Measurements from ENCODE around the gene TUBB6. TPM values are rescaled to one million over a fixed set of nuclear protein-coding genes. Genes with fewer than 3 reads are reported as not detected.

Gene TUBB6
- total and polyA plus RNA-seq, 2 donors (not counting 3 experiments of a cell fraction or from before 2014, with no cell fraction given): 440 to 747 TPM

DNA sequence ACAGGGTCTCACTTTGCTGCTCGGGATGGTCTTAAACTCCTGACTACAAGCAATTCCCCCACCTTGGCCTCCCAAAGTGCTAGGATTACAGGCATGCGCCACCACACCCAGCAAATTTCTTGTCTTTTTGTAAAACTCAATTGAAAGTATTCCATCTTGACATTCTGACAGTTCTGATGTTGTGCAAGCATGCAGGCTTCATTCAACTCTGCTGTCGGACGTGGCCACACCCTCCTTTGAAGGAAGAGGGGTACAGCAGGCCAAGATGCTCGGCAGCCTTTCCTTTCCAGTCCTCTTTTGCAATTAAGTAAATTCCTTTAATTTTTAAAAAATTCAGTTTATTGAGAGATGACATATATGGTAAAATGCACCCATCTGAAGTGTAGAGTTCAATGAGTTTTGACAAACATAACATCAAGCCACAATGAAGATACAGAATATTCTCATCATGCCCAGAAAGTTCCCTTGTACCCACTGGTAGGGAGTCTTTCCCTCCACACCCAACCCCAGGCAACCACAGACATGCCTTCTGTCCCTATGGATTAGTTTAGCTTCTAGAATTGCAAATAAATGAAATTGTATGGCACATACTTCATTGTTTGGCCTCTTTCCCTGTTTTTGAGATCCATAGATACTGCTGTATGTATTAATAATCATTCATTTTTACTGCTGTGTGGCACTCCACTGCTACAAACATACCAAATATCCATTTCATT is 33.1 kb downstream of the TUBB6 start:
- no TSS peak for BruUV-seq (replicated peaks)
- POLR2A ChIA-PET: no interaction called here

More for the DNA sequence above, 33.1 kb downstream of the TUBB6 start:
- H3K9me1 ChIP-seq (replicated peaks; ENCODE audit: control insufficient read depth, extremely low read depth, insufficient read depth, low read length): no peaks in the 10 kb centered on the region
- dilution Hi-C loops (cut with MboI; ENCODE audit: extremely low pct_ligation_motif_present, low sequenced_read_pairs): no loop called here
- H3K4me2 ChIP-seq (ENCODE audit: insufficient read depth, low read length): no peak overlapping the region
- peaks cover 4 to 15% of the 10 kb centered on the region in 2 experiments for H3K36me3 ChIP-seq (ENCODE audit: control insufficient read depth in 2 of 2, extremely low read depth in 1 of 2, insufficient read depth in 2 of 2, low read length in 2 of 2)
- H3K79me2 ChIP-seq (ENCODE audit: control insufficient read depth, insufficient read depth, low read length): no peaks in the 10 kb centered on the region
- no peak overlapping the region for H2AFZ ChIP-seq (ENCODE audit: low read depth, low read length)
- CTCF ChIA-PET: interaction anchor here (4.9 kb wide), 1 partner anchor 13 kb away, joined by 27 read pairs; no protein-coding TSS in a partner anchor
- H3K4me1 ChIP-seq (ENCODE audit: control insufficient read depth, extremely low read depth, insufficient read depth, low read length): peaks cover 6% of the 10 kb centered on the region
- H3K27me3 ChIP-seq (ENCODE audit: control insufficient read depth in 2 of 2, insufficient read depth in 2 of 2, low read length in 2 of 2): no peaks in the 10 kb centered on the region
- no peak overlapping the region for H3K27ac ChIP-seq (ENCODE audit: insufficient read depth, low read depth, low read length)
- DNase-seq (ENCODE audit: low read depth, low spot score) (no peak), FAIRE-seq (no peak)
- no peak overlapping the region for H3K4me3 ChIP-seq (replicated peaks in 1 of 3; ENCODE audit: insufficient read depth in 1 of 3, low read depth in 1 of 3, low read length in 3 of 3)
- no peaks in the 10 kb centered on the region for H4K20me1 ChIP-seq (replicated peaks; ENCODE audit: control insufficient read depth, extremely low read depth, insufficient read depth, low read length)
- H3K9me3 ChIP-seq (replicated peaks; ENCODE audit: control insufficient read depth, insufficient read depth, low read length): no peaks in the 10 kb centered on the region
- TF ChIP-seq, protein P1, sequence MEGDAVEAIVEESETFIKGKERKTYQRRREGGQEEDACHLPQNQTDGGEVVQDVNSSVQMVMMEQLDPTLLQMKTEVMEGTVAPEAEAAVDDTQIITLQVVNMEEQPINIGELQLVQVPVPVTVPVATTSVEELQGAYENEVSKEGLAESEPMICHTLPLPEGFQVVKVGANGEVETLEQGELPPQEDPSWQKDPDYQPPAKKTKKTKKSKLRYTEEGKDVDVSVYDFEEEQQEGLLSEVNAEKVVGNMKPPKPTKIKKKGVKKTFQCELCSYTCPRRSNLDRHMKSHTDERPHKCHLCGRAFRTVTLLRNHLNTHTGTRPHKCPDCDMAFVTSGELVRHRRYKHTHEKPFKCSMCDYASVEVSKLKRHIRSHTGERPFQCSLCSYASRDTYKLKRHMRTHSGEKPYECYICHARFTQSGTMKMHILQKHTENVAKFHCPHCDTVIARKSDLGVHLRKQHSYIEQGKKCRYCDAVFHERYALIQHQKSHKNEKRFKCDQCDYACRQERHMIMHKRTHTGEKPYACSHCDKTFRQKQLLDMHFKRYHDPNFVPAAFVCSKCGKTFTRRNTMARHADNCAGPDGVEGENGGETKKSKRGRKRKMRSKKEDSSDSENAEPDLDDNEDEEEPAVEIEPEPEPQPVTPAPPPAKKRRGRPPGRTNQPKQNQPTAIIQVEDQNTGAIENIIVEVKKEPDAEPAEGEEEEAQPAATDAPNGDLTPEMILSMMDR (IDR thresholded peaks at IDR 0.05; ENCODE audit: extremely low read depth in 1 of 2, insufficient read depth in 1 of 2, low read depth in 1 of 2, low read length in 2 of 2): no peak
- TF ChIP-seq FOS (IDR thresholded peaks at IDR 0.05; ENCODE audit: borderline replicate concordance, insufficient read depth, low read length) (no peak), POLR2A (IDR thresholded peaks at IDR 0.05; ENCODE audit: low read depth, low read length) (no peak), JUN (IDR thresholded peaks at IDR 0.05; ENCODE audit: borderline replicate concordance, insufficient read depth, insufficient read length, low read depth) (no peak), EZH2 (IDR thresholded peaks at IDR 0.05; ENCODE audit: borderline replicate concordance, low read depth, low read length, severe bottlenecking) (no peak), POLR2AphosphoS5 (IDR thresholded peaks at IDR 0.05; ENCODE audit: insufficient read depth, low read depth, low read length) (no peak), GATA2 (IDR thresholded peaks at IDR 0.05; ENCODE audit: insufficient read depth, insufficient read length, low read depth, low read length) (no peak)
- H3K9ac ChIP-seq (replicated peaks; ENCODE audit: extremely low read depth, insufficient read depth, low read length): no peak overlapping the region
- intact Hi-C loops (cut with micrococcal nuclease): no loop called here

Data from endothelial cell of umbilical vein (primary cell).